IPS-18c (cell line): ENCODE data around the gene C2orf15.
A peak's percentile ranks its signal among the peaks of the same experiment; 100 is the strongest.
"Not testable (repeated sequence)": the region's sequence is repeated elsewhere in the genome, so short reads cannot be mapped to it uniquely, and the experiment has no call there.

Experiments
- H3K4me3 ChIP-seq: 2 replicates; pipeline ENCODE4 v1.7.0; 2013; ENCODE audit warnings: low read depth, mild to moderate bottlenecking, low read length, moderate library complexity; ENCODE audit not compliant: insufficient read depth
- H3K9me3 ChIP-seq: one replicate; pipeline ENCODE4 v1.6.1; 2013; ENCODE audit warnings: mild to moderate bottlenecking, low read length, moderate library complexity; ENCODE audit not compliant: control insufficient read depth, insufficient read depth

Gene C2orf15

DNA sequence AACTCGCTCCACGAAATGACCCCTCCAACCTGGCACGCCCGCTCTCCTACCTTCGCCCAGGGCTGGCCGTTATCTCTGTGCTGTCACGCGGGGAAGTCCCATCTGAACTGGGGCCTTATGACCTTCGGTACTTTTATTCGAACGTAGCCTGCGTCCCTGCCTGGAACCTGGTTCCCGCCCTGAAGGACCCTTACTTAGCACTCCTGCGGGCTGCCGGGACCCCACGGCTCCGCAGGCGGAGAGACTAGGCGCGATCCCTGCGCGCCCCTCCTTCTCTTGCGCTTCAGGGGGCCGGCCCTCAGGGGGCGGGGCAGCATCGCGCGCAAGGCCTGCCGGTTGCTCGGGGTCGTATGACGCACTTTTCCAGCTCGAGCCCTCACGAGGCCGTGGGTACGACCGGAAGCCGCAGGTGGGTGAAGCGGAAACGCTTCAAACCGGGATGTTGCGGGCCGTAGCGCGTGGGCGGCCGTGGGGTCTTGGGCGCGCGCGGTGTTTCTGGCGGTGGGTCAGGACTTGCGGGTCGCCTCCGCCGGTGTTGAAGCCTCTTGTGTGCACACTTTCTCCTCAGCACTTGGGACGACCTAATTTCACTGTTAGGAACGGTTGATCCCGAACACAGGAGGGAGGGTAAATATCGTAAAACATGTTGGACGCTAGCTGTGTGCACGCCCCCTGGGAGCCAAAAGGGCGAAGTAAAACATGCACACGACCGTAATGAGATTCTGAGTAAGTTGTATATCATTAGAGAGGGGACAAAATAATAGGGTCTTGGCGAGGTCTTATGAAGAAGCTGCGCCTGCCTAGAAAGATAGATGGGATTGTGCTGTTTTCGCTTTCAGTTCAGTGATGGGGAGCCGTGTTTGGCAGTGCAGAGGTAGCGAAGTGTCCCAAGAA is 13.4 kb downstream of the C2orf15 start, which contains the start of the genes LIPT1 and TSGA10:
TSS of gene LIPT1 (plus strand) at position 325 of the 894 bp plus-strand sequence. CDS start 6,991 bp downstream, outside the sequence.
TSS of gene TSGA10 (minus strand) at position 300 of the 894 bp plus-strand sequence. CDS start 45,503 bp downstream, outside the sequence.
- Histone ChIP-seq H3K4me3 (peak within 1 kb of the TSS; percentile 94), H3K9me3 (no peaks in the 10 kb centered on the region)

DNA sequence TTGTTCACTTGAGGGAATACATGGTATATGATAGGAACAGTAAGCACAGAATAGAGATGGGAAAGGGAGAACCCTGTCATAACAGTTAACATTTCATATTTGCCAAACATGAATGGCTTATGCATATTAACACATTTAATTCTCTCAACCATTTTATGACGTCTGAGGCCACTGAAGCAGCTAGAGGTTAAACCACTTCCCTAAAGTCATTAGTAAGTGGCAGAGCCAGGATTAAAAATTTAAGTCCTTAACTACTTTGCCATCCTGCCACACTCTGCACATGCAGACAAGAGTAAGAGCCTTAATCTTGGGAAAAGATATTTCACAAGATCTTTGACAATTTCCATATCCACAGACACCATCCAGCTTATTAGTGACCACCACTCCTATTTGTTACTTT is 15.4 kb downstream of the C2orf15 start:
- Histone ChIP-seq H3K4me3 (no peak overlapping the region), H3K9me3 (no peaks in the 10 kb centered on the region)

DNA sequence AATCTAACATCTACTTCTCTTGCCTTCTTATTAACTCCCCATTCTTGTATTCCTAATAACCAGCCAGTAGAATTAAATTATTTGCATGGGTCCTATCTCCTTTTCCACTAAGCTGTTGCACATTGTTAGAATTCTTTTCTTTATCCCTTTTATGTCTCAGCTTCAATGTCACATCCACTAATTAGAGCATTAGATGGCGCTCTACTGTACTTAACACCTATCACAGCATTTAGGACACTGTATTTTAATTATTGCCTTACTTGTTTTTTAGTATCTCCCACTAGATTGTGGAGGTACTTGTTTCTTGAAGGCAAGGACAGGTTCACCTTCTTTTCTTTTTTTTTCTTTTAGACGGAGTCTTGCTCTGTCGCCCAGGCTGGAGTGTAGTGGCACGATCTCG is 17.1 kb downstream of the C2orf15 start:
- no peaks in the 10 kb centered on the region for H3K9me3 ChIP-seq
- no peak overlapping the region for H3K4me3 ChIP-seq

DNA sequence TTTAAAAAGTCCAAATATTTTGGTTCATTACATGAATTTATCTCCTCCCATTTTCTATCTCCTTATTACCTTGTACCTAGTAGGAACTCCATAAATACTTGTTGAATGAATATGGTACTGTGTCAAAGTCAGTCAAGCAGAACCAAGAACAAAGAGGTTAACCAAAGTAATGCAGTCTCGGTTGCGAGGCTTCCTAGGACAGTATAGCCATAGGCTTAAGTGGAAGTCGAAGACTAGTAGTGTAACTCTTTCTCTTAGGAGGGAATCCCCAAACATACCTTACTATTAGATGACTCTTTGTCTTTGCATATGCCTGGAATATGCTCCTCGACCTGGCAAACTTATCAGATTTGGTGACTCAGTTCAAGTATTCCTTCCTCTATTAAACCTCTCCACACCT is 18.1 kb downstream of the C2orf15 start:
- H3K4me3 ChIP-seq: no peak overlapping the region
- no peaks in the 10 kb centered on the region for H3K9me3 ChIP-seq

DNA sequence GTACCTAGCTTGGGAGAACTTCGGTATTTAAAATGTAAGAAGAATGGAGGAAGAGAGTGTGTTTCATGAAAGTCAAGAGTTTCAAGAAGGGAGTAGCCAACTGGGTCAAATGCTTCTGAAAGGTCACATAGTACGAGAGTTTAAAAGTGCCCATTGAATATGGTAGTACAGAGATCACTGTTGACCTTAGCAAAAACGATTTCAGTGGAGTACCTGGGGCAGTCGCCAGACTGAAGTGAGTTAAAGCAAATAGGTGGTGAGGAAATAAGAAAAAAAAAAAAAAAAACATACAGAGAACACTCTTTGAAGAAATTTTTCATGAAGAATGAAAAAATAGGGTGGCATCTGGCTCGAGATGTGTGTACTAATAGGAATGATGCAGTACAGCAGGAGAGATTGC is 24.7 kb downstream of the C2orf15 start:
- H3K4me3 ChIP-seq: no peak overlapping the region
- no peaks in the 10 kb centered on the region for H3K9me3 ChIP-seq

DNA sequence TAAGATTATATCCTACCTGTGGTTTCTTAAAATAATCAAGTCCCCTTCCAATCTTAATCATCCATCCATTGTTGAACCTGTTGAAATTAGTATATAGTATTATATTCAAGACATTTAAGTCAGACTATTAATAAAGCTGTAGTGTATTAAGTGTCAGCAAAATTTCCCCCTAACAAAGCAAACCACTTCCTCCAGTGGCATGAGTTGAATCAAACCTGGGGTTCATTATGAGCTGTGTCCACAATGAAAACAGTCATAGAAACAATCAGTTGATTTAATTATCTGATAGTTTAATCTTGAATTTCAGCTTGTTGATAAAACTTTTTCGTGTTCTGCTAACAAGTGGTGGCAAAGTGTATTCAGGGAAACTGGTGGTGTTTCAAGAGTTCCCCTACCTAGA is 28.0 kb downstream of the C2orf15 start:
- Histone ChIP-seq H3K4me3 (no peak overlapping the region), H3K9me3 (no peaks in the 10 kb centered on the region)

DNA sequence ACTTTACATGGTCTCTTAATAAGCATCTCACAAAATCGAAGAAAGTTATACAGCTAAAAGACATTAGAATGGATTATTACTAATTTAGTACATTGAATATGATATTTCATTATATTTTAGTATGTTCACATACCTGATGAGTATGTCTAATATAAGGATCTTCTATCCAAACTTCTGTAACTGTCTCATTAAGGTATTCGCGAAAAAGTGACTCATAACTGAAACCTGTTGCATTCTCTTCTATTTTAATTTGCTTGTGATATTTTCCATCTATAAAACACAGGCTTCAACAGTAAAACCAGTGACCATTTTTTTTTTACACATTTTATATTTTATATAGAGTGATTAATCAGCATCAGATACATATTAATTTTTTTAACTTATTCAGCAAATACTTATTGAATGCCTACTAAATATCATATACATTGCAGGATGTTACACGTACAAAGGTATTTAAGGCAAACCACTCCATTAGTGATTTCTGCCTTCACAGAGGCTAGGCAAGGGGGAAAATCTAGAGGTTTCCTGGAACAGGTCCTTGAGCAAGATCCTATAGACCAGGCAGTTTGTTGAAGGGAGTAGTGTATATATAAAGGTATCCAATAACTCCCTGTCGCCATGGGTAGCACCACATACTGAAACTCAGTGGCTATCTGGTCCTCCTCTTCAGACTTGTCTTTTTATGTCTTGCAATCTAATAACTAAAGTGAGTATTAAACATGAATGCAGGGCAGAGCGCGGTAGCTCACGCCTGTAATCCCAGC is 30.1 kb downstream of the C2orf15 start:
- Histone ChIP-seq H3K4me3 (no peak overlapping the region), H3K9me3 (no peaks in the 10 kb centered on the region)

DNA sequence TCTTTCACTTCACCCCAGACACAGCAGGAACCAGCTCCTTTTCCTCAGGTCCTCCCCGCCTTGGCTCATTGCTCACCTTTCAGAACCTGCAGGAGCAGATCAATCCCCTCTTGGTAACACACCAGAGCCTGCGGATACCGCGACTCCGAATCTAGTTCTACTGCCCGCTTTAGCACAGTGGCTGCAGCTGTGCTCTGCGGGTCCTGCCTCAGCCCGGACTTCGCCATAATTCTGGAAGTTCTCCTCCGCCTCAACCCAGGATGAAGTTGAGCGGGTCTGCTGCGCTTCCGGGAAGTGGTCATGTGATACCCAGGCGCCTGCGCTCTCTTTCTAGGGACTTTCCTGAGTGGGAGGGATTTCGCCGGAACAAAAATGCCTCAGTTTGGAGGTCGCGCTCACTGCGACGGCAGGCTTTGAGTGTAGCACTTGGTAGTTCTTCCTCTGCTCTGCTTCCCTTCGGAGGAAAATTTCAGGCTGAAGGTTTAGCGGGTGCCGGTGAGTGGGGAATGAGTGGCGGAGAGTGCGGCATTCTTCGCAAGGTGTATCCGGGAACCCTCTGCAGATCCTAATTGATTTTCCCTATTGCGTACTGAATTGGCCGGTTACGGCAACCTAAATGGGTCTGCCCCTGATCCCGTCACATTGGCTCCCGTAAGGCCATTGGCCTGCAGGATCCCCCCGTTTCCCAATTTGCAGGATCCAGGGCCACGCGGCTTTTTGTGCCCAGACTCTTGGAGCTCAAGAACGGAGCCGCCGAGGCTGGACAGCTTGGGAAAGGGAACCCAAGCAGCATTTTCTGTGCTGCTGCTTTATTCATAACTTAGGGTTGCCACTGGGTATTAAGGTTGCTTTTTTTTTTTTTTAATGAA is 39.5 kb downstream of the C2orf15 start, which contains the start of the genes MITD1 and MRPL30:
TSS of gene MITD1 (minus strand) at position 304 of the 869 bp plus-strand sequence. CDS start at position 227, 77 bp downstream.
TSS of gene MRPL30 (plus strand) at position 430 of the 869 bp plus-strand sequence. CDS start 5,020 bp downstream, outside the sequence.
- Histone ChIP-seq H3K4me3 (peak within 1 kb of the TSS; percentile 94), H3K9me3 (no peaks in the 10 kb centered on the region)

DNA sequence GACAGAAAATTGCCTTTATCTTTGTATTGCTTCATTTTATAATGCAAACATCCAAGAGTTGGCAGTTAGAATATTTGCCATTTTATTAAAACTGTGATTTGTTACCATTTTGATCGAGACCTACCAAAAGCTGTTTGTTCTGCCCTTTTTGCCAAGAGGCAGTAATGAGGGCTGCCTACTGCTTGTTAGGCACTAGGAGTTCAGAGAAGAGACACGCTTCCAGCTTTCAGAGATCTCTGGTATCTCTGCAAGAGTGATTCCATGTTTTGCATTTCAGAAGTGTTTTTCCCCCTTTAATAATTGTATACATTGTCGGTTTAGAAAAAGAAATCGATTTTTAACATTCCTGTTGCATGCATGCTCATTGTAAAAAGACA is 40.1 kb downstream of the C2orf15 start:
- Histone ChIP-seq H3K9me3 (no peaks in the 10 kb centered on the region), H3K4me3 (peak overlapping the region; percentile 94)

DNA sequence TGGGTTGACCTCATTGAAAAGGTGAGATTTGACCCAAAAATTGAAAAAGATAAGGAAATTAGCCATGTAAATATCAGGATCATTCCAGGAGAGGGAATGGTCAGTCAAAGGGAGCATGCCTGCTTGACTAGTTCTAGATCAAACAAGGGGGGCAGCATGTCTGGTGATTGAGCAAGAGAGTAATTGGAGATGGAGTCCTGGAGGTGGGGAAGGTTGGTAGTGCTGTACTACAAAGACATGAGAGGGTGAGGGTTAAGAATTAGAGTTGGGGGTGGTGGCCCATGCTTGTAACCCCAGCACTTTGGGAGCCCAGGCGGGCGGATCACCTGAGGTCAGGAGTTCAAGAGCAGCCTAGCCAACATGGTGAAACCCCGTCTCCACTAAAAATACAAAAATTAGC is 41.5 kb downstream of the C2orf15 start:
- H3K4me3 ChIP-seq: no peak overlapping the region
- H3K9me3 ChIP-seq: no peaks in the 10 kb centered on the region

DNA sequence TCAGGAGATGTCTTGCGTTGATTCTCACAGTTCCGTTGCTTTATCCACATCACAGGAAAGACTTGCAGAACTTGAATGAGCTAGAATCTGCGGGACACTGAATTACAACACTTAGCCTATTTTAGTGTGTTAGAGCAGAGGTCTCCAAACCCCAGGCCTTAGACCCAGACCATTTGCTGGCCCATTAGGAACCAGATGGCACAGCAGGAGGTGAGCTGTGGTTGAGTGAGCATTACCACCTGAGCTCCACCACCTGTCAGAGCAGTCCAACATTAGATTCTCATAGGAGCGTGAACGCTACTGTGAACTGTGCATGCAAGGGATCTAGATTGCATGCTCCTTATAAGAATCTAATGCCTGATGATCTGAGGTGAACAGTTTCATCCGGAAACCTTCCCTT is 43.3 kb downstream of the C2orf15 start:
- H3K4me3 ChIP-seq: no peak overlapping the region
- H3K9me3 ChIP-seq: no peaks in the 10 kb centered on the region

DNA sequence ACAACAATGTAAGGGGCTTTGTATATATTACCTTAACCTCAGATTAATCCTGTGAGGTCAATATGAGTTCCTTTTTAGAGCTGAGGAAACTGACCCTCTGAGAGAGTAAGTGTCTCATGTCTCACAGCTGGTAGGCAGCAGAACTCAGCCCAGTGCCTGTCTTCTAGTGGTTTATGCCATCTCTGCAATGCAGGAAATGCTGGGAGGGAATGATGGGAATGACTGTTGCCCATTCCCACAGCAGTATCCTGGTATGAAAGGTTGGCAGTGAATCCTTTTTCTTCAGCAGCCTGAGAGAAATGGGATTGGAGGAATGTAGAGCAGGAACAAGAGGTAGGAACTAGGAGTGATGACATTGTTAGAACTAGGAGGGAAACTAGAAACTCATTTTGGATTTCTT is 45.5 kb downstream of the C2orf15 start:
- Histone ChIP-seq H3K4me3 (no peak overlapping the region), H3K9me3 (peaks cover 2% of the 10 kb centered on the region)

DNA sequence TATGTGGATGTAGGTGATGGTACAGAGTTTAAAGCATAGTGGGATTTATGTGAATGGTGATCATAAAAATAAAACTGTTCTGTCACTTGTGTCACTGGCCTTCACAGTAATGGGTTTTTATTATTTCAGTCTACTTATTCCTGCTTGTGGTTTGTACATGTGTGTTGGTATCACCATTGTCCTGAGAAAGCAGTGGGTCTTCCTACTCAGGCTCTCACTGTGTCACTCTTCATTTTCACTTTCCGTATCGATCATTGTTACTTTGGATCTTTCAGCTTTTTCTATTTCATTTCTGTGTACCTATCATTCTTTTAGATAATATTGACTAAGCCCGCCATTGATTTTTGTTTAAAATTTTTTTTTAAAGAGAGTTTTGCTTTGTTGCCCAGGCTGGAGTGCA is 46.9 kb downstream of the C2orf15 start:
- H3K9me3 ChIP-seq: peaks cover 2% of the 10 kb centered on the region

DNA sequence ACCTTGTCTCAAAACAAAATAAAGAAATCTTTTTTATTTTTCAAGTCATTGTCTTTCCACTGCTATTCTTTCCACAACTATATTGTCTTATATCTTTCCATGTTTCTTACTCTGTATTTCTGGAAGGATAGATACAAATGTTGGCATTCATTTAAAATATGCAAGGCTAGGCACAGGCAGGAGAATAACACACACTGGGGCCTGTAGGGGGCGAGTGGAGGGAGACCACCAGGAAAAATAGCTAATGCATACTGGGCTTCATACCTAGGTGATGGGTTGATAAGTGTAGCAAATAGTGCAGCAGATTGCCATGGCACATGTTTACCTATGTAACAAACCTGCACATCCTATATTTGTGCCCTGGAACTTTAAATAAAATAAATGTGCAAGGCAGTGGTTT is 49.0 kb downstream of the C2orf15 start:
- Histone ChIP-seq H3K4me3 (no peak overlapping the region), H3K9me3 (peaks cover 2% of the 10 kb centered on the region)

More for the DNA sequence above, 46.9 kb downstream of the C2orf15 start:
- H3K4me3 ChIP-seq: no peak overlapping the region

DNA sequence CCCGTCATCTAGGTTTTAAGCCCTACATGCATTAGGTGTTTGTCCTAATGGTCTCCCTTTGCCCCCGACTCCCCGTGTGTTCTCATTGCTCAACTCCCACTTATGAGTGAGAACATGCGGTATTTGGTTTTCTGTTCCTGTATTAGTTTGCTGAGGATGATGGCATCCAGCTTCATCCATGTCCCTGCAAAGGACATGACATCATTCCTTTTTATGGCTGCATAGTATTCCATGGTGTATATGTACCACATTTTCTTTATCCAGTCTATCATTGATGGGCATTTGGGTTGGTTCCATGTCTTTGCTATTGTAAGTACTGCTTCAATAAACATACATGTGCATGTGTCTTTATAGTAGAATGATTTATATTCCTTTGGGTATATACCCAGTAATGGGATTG is 50.9 kb downstream of the C2orf15 start:
- H3K9me3 ChIP-seq, H3K4me3 ChIP-seq: not testable (repeated sequence)

DNA sequence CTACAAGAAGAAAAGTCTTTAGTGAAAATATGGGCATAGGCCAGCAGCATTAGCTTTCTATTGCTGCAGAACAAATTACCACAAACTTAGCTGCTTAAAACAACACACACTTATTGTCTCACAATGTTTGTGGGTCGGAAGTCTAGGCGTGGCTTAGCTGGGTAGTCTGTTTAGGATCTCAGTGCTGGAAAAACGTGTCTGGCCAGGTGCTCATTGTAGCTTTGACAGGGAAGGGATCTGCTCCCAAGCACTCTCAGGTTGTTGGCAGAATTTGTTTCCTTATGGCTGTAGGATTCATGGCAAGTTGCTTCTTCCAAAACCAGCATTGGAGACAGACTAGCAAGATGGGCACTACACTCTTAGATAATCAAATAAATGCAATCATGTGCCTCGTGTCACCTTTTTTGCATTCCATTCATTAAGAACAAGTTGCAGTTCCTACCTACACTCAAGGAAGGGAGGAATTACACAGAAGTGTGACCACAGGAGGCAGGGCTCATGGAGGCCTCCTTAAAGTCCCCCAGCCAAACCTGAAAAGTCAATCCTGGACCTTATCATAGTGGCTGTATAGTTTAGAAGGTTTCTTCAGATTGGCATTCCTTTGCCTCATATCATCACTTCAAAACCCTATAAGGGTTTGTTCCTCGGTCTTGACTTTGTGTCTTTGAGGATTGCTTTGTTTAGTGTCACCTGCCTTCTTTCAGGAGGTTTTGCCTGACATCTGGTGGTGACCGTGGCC is 56.8 kb downstream of the C2orf15 start:
- no peak overlapping the region for H3K4me3 ChIP-seq
- no peaks in the 10 kb centered on the region for H3K9me3 ChIP-seq
